OCI-LY1 (cell line): ENCODE measurements around the gene IFIH1.

Source experiments
- H2AFZ ChIP-seq: fragments of 200-600 bp; sonication (generic), shearing (Covaris generic); 2 replicates; pipeline ENCODE4 v1.6.0; 2014; ENCODE audit warnings: antibody characterized with exemption, mild to moderate bottlenecking, low read length
- H3F3A ChIP-seq: fragments of 200-600 bp; sonication (generic), shearing (Covaris generic); 2 replicates; pipeline ENCODE4 v1.6.0; 2014; ENCODE audit warnings: mild to moderate bottlenecking, antibody characterized with exemption, low read length, moderate library complexity; ENCODE audit not compliant: insufficient read depth
- H3K27ac ChIP-seq: fragments of 200-600 bp; sonication (generic); 2 replicates; pipeline ENCODE4 v1.5.1; 2014; ENCODE audit warnings: low read length, mixed run types, mild to moderate bottlenecking, low read depth; ENCODE audit not compliant: poor library complexity, severe bottlenecking
- H3K27me3 ChIP-seq: fragments of 200-600 bp; sonication (generic); 2 replicates; pipeline ENCODE4 v1.6.0; 2014; ENCODE audit warnings: antibody characterized with exemption, mild to moderate bottlenecking, low read length, moderate library complexity; ENCODE audit not compliant: insufficient read depth
- H3K36me3 ChIP-seq: fragments of 200-600 bp; sonication (generic); 2 replicates; pipeline ENCODE4 v1.6.1; 2014; ENCODE audit warnings: mild to moderate bottlenecking, antibody characterized with exemption, low read length, moderate library complexity, mixed read lengths; ENCODE audit not compliant: insufficient read depth
- H3K4me1 ChIP-seq: fragments of 200-600 bp; sonication (generic); 2 replicates; pipeline ENCODE4 v1.5.1; 2014; ENCODE audit warnings: mild to moderate bottlenecking, low read length, moderate library complexity; ENCODE audit not compliant: insufficient read depth, severe bottlenecking
- H3K4me2 ChIP-seq: fragments of 200-600 bp; sonication (generic), shearing (Covaris generic); 2 replicates; pipeline ENCODE4 v1.6.1; 2014; ENCODE audit warnings: low read length
- H3K4me3 ChIP-seq: fragments of 200-600 bp; sonication (generic); 2 replicates; pipeline ENCODE4 v1.5.1; 2014; ENCODE audit warnings: low read length, low read depth, mild to moderate bottlenecking, mixed read lengths; ENCODE audit not compliant: poor library complexity, severe bottlenecking
- H3K79me2 ChIP-seq: fragments of 200-600 bp; shearing (Covaris generic); 2 replicates; pipeline ENCODE4 v1.6.1; 2016; ENCODE audit warnings: mixed run types, low read length, mixed read lengths; ENCODE audit not compliant: insufficient read depth
- H3K9ac ChIP-seq: fragments of 200-600 bp; sonication (generic), shearing (Covaris generic); 2 replicates; pipeline ENCODE4 v1.6.1; 2014; ENCODE audit warnings: mild to moderate bottlenecking, low read length, mixed read lengths
- H3K9me2 ChIP-seq: fragments of 200-600 bp; sonication (generic), shearing (Covaris generic); 2 replicates; pipeline ENCODE4 v1.6.1; 2014; ENCODE audit warnings: low read depth, mild to moderate bottlenecking, low read length, mixed read lengths
- H3K9me3 ChIP-seq: fragments of 200-600 bp; shearing (Covaris generic); 2 replicates; pipeline ENCODE4 v1.6.1; 2014; ENCODE audit warnings: low read length, mixed read lengths
- H4K20me1 ChIP-seq: fragments of 200-600 bp; sonication (generic), shearing (Covaris generic); 2 replicates; pipeline ENCODE4 v1.6.0; 2016; ENCODE audit warnings: mild to moderate bottlenecking, low read length; ENCODE audit not compliant: insufficient read depth
- CTCF ChIP-seq: fragments of 200-600 bp; sonication (generic), shearing (Covaris generic); IDR thresholded peaks from 2 replicates; pipeline ENCODE4 v1.5.1; 2017; ENCODE audit warnings: mild to moderate bottlenecking, antibody characterized with exemption, low read length, moderate library complexity, mixed read lengths
- EZH2 ChIP-seq: fragments of 200-600 bp; sonication (generic), shearing (Covaris generic); IDR thresholded peaks from 2 replicates; pipeline ENCODE4 v1.8.0; 2017; ENCODE audit warnings: borderline replicate concordance, mixed run types, mild to moderate bottlenecking, antibody characterized with exemption, low read length, moderate library complexity, mixed read lengths

Gene IFIH1

DNA sequence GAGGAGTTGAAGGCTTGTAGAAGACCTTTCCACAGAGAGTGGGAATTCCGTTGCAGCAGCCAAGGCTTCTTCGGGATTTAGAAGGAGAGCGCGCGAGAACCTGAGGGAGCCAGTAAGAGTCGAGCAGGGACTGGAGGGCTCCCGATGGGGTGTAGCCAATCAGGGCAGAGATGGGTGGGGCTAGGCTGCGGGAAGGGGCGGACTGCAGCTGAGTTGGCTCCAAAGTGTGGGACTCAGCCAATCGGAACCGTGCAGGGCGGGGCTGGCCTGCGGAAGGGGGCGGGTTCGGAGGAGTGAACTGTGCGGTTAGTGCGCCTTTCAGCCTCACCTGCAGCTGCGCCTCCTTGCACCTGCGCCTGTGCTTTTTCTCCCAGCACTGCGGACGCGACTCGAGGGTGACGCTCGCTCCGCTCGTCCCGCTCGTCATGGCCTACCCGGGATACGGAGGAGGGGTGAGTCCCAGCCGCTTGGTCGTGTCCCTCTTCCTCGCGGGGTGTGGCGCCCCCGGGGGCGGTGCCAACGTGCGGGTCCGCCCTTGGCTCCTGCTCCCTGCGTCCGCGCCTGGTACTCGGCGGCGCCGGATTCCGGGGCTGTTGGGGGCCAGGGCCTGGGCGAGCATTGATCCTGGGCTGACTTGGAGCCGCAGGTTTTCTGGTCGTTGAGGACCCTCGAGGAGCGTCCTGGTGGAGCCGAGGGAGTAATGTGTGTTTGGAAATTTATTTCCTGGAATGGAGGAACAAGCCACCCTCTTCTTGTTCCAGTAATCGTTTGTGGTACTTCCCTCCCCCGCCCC lies 25.5 kb upstream of the IFIH1 start, which contains the start of gene GCA:
TSS of gene GCA (plus strand) at position 309 of the 793 bp plus-strand sequence. CDS start at position 426, 117 bp downstream.
- Histone ChIP-seq H3K9me2 (no peaks in the 10 kb centered on the region), H3F3A (no peaks in the 10 kb centered on the region), H2AFZ (peak within 1 kb of the TSS; percentile 98), H4K20me1 (no peaks in the 10 kb centered on the region), H3K4me3 (peak within 1 kb of the TSS; percentile 86), H3K4me1 (peaks cover 23% of the 10 kb centered on the region), H3K4me2 (peak within 1 kb of the TSS; percentile 82), H3K36me3 (no peaks in the 10 kb centered on the region), H3K9me3 (no peaks in the 10 kb centered on the region), H3K27me3 (no peaks in the 10 kb centered on the region), H3K9ac (peak within 1 kb of the TSS; percentile 78), H3K79me2 (no peaks in the 10 kb centered on the region; the same call in 1 of the 2 replicates), H3K27ac (peak within 1 kb of the TSS; percentile 19)
- TF ChIP-seq EZH2 (no peak), CTCF (no peak; the same call in 1 of the 2 replicates)

DNA sequence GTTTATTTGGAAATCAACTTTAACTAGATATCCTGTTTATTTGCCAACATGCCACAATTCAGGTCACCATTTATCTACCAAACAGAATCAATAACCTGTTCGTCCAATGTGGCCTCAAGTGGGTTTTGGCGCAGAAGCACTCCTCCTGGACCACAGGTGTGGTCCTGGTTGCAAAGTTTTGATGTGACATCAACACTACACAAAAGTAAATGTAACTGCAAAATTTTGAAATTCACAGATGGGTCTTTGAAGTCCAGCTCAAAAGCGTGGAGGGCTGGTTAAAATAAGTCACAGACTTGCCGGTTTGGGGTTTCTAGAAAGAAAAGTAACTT lies 25.0 kb upstream of the IFIH1 start:
- Histone ChIP-seq H3K4me3 (peak overlapping the region; percentile 86), H3F3A (no peaks in the 10 kb centered on the region), H2AFZ (peak overlapping the region; percentile 98), H4K20me1 (no peaks in the 10 kb centered on the region), H3K27ac (no peak overlapping the region), H3K79me2 (no peaks in the 10 kb centered on the region; the same call in 1 of the 2 replicates), H3K4me1 (peaks cover 23% of the 10 kb centered on the region), H3K27me3 (no peaks in the 10 kb centered on the region), H3K9ac (peak overlapping the region; percentile 45; the same call in 1 of the 2 replicates), H3K9me3 (no peaks in the 10 kb centered on the region), H3K9me2 (no peaks in the 10 kb centered on the region), H3K36me3 (no peaks in the 10 kb centered on the region), H3K4me2 (peak overlapping the region; percentile 82)
- TF ChIP-seq EZH2 (no peak), CTCF (no peak)

GRCh38 chr2:162342841-162343240 lies 24.4 kb upstream of the IFIH1 start:
- Histone ChIP-seq H3K79me2 (no peaks in the 10 kb centered on the region; the same call in 1 of the 2 replicates), H3K9ac (no peak overlapping the region), H3K4me1 (peaks cover 23% of the 10 kb centered on the region), H3F3A (no peaks in the 10 kb centered on the region), H2AFZ (no peak overlapping the region), H3K4me2 (no peak overlapping the region), H3K27ac (no peak overlapping the region), H3K9me2 (no peaks in the 10 kb centered on the region), H3K36me3 (no peaks in the 10 kb centered on the region), H4K20me1 (no peaks in the 10 kb centered on the region), H3K27me3 (no peaks in the 10 kb centered on the region), H3K9me3 (no peaks in the 10 kb centered on the region), H3K4me3 (no peak overlapping the region)
- TF ChIP-seq CTCF (no peak), EZH2 (no peak)
